OCI-LY7 (cell line): Measurements from ENCODE around the gene LRRC72. TPM values are rescaled to one million over a fixed set of nuclear protein-coding genes. Genes with fewer than 3 reads are reported as not detected.

Experiments used
- BruUV-seq: library from RNA; stranded (reverse); fragments of 400-500 nt; replicated peaks from 2 replicates; lab custom pipeline; 2021; lab: Mats Ljungman, UMichigan
- CTCF ChIA-PET: fragments of 300-600 bp; sonication (Branson Sonifier 250); formaldehyde crosslinking; loops from one replicate; lab custom pipeline; 2022; ENCODE audit warnings: antibody characterized with exemption; ENCODE audit not compliant: unreplicated experiment; lab: Charles Lee
- POLR2A ChIA-PET: fragments of 300-600 bp; sonication (Branson Sonifier 250); formaldehyde crosslinking; loops from one replicate; lab custom pipeline; 2022; ENCODE audit warnings: antibody characterized with exemption; lab: Charles Lee
- DNase-seq: peaks from one replicate; pipeline ENCODE4 v3.0.0-alpha.2; 2015; ENCODE audit warnings: low spot score
- H2AFZ ChIP-seq: fragments of 200-600 bp; sonication (generic), shearing (Covaris generic); 2 replicates; pipeline ENCODE4 v1.6.1; 2014; ENCODE audit warnings: mild to moderate bottlenecking, antibody characterized with exemption, low read length, moderate library complexity
- H3K27ac ChIP-seq: fragments of 200-600 bp; sonication (generic); 2 replicates; pipeline ENCODE4 v1.5.1; 2014; ENCODE audit warnings: mixed run types, low read depth, mild to moderate bottlenecking, moderate library complexity, low read length, inconsistent platforms; ENCODE audit not compliant: poor library complexity, severe bottlenecking
- H3K36me3 ChIP-seq: fragments of 200-600 bp; sonication (generic); 2 replicates; pipeline ENCODE4 v1.6.1; 2014; ENCODE audit warnings: mild to moderate bottlenecking, antibody characterized with exemption, low read length, moderate library complexity, mixed read lengths; ENCODE audit not compliant: insufficient read depth
- H3K4me1 ChIP-seq: fragments of 200-600 bp; sonication (generic); 2 replicates; pipeline ENCODE4 v1.5.1; 2014; ENCODE audit warnings: mild to moderate bottlenecking, low read length; ENCODE audit not compliant: insufficient read depth, poor library complexity, severe bottlenecking
- H3K4me2 ChIP-seq: fragments of 200-600 bp; sonication (generic); 2 replicates; pipeline ENCODE4 v1.6.1; 2014; ENCODE audit warnings: mild to moderate bottlenecking, low read length
- H3K4me3 ChIP-seq: fragments of 200-600 bp; sonication (generic); 2 replicates; pipeline ENCODE4 v1.5.1; 2014; ENCODE audit warnings: mild to moderate bottlenecking, low read depth, low read length; ENCODE audit not compliant: poor library complexity, severe bottlenecking
- H3K79me2 ChIP-seq: fragments of 200-600 bp; sonication (generic); 2 replicates; pipeline ENCODE4 v1.6.1; 2016; ENCODE audit warnings: low read depth, mild to moderate bottlenecking, low read length, moderate library complexity, mixed read lengths; ENCODE audit not compliant: insufficient read depth
- H3K9me2 ChIP-seq: fragments of 200-600 bp; sonication (generic); 2 replicates; pipeline ENCODE4 v1.6.1; 2016; ENCODE audit warnings: mild to moderate bottlenecking, low read length, mixed read lengths; ENCODE audit not compliant: insufficient read depth
- H3K9me3 ChIP-seq: fragments of 200-600 bp; sonication (generic); 2 replicates; pipeline ENCODE4 v1.6.1; 2014; ENCODE audit warnings: mild to moderate bottlenecking, mixed run types, low read length, mixed read lengths
- H4K20me1 ChIP-seq: fragments of 200-600 bp; sonication (generic); 2 replicates; pipeline ENCODE4 v1.6.1; 2014; ENCODE audit warnings: mild to moderate bottlenecking, antibody characterized with exemption, low read length, moderate library complexity, mixed read lengths; ENCODE audit not compliant: insufficient read depth
- EZH2phosphoT487 ChIP-seq: fragments of 200-600 bp; sonication (generic); IDR thresholded peaks from 2 replicates; pipeline ENCODE4 v1.6.1; 2018; ENCODE audit warnings: low read depth, borderline replicate concordance, mild to moderate bottlenecking, mixed run types, antibody characterized with exemption, low read length, moderate library complexity, mixed read lengths
- intact Hi-C: fragments of 100-400 bp; cut with micrococcal nuclease; formaldehyde crosslinking; loops from one replicate; pipeline ENCODE4 v1.10.0; 2022; ENCODE audit not compliant: unreplicated experiment
- total RNA-seq, 2 experiments: library from RNA; depleted of rRNA in 1 of 2; stranded (reverse); fragments of >200 nt in 1 of 2; shearing (Covaris generic) in 1 of 2; gene quantifications; 2 replicates each; pipeline ENCODE4 v1.2.3, GENCODE V29; 2014 to 2022
- TF ChIP-seq, protein P1 (sequence below): fragments of 200-600 bp; sonication (generic); conservative IDR thresholded peaks from 2 replicates; pipeline ENCODE4 v1.5.1; 2014; ENCODE audit warnings: mild to moderate bottlenecking, antibody characterized with exemption, low read length, moderate library complexity, mixed read lengths

Gene LRRC72
- total RNA-seq, 2 experiments from 2014 or later, result not detected

DNA sequence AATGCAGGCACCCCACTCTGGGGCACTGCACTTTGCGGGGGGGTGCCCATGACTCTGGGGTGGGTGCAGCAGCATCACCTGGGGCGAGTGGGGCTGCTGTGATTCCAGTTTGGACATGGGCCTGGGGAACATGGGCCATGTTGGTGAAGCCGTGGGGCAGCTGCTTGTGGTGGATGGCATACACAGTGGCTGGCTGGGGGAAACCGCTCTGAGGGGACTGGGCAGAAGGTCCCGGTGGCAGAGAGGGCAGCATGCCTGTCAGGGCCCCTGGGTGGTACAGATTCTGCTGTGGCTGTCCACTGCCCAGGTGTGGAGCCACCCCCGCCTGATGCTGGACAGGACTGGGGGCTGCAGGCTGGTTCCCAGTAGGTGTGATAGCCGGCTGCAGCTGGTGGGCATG, 57.2 kb downstream of the LRRC72 start:
- no peak overlapping the region for H3K4me3 ChIP-seq
- no peak overlapping the region for H3K4me2 ChIP-seq
- H3K79me2 ChIP-seq, result no peaks in the 10 kb centered on the region
- no peak for DNase-seq
- no peak overlapping the region for H2AFZ ChIP-seq
- H3K9me2 ChIP-seq, result no peaks in the 10 kb centered on the region
- intact Hi-C loops, result no loop called here
- no peak overlapping the region for H3K27ac ChIP-seq
- H4K20me1 ChIP-seq, result no peaks in the 10 kb centered on the region
- no peaks in the 10 kb centered on the region for H3K9me3 ChIP-seq
- no TSS peak for BruUV-seq
- H3K36me3 ChIP-seq, result no peaks in the 10 kb centered on the region
- no peaks in the 10 kb centered on the region for H3K4me1 ChIP-seq
- no peak for TF ChIP-seq EZH2phosphoT487
- TF ChIP-seq, protein P1, sequence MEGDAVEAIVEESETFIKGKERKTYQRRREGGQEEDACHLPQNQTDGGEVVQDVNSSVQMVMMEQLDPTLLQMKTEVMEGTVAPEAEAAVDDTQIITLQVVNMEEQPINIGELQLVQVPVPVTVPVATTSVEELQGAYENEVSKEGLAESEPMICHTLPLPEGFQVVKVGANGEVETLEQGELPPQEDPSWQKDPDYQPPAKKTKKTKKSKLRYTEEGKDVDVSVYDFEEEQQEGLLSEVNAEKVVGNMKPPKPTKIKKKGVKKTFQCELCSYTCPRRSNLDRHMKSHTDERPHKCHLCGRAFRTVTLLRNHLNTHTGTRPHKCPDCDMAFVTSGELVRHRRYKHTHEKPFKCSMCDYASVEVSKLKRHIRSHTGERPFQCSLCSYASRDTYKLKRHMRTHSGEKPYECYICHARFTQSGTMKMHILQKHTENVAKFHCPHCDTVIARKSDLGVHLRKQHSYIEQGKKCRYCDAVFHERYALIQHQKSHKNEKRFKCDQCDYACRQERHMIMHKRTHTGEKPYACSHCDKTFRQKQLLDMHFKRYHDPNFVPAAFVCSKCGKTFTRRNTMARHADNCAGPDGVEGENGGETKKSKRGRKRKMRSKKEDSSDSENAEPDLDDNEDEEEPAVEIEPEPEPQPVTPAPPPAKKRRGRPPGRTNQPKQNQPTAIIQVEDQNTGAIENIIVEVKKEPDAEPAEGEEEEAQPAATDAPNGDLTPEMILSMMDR, result no peak
- ChIA-PET CTCF (no interaction called here), POLR2A (interaction anchor here (0.7 kb wide), 1 partner anchor 20 kb away, joined by 3 read pairs; no protein-coding TSS in a partner anchor)

DNA sequence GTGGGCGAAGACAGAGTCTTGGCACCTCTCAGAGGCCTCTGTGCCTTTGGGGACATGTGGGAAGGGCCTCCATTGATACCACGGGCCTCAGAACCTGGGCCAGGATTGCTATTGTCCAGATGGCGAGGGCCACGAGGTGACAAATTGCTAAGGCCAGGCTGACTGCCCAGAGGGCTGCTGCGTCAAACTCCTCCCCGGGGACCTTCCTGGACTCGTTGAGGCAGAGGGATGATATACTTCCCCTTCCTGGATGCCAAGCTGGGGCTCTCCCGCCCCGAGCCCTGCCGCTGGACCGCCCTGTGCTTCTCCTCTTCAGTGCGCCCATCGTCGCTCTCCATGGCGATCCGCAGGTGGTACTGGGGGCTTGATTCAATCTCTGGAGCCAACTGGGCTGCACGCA, 58.9 kb downstream of the LRRC72 start:
- POLR2A ChIA-PET, result no interaction called here
- no peak for DNase-seq
- no peak overlapping the region for H3K4me2 ChIP-seq
- H3K36me3 ChIP-seq, result no peaks in the 10 kb centered on the region
- H3K9me3 ChIP-seq, result no peaks in the 10 kb centered on the region
- H3K4me3 ChIP-seq, result no peak overlapping the region
- H3K79me2 ChIP-seq, result no peaks in the 10 kb centered on the region
- no peak for TF ChIP-seq EZH2phosphoT487
- TF ChIP-seq, protein P1, result no peak
- no peaks in the 10 kb centered on the region for H3K9me2 ChIP-seq
- no peaks in the 10 kb centered on the region for H3K4me1 ChIP-seq
- CTCF ChIA-PET, result no interaction called here
- no peak overlapping the region for H2AFZ ChIP-seq
- no peak overlapping the region for H3K27ac ChIP-seq
- no peaks in the 10 kb centered on the region for H4K20me1 ChIP-seq
- BruUV-seq, result no TSS peak
- intact Hi-C loops, result no loop called here

DNA sequence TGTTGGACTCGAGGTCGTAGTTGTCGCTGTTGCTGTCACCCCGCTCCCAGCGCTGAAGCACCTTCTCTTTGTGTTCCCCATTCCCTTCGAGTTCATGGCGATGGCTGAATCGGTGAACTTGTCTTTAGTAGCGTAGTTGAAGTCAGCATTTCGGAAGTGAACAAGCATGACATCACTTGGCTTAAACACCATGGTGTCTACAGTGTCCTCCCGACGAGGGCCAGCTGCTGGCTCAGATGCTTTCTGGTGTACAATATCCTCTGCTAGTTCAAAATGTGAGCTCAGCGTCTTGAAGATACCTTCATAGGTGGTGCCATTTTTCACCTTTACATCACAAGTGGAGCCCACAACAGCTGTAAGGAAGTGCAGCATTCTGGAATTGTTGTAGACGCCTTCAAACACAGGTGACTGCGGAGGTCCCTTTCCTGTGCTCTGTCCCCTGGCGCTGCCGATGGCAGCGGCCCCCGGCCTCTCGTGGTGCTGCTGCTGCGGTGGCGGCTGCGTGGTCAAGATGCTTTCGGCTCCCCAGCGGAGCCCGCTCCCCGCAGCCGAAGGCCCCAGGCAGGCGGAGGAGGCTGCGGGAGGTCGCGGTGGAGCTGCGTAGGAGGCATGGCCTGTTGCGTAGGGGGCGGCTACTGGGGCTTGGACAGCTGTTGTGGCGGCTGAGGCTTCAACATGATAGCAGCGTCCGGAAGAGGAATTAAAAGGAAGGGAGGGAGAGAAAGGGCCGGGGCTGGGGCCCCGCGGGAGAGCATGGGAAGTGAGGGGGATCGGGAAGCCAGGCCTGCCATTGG, 59.7 kb downstream of the LRRC72 start:
- no peaks in the 10 kb centered on the region for H3K9me3 ChIP-seq
- no peaks in the 10 kb centered on the region for H3K4me1 ChIP-seq
- no peak overlapping the region for H3K4me3 ChIP-seq
- POLR2A ChIA-PET, result no interaction called here
- no peaks in the 10 kb centered on the region for H4K20me1 ChIP-seq
- CTCF ChIA-PET, result no interaction called here
- intact Hi-C loops, result no loop called here
- TF ChIP-seq EZH2phosphoT487, result no peak
- TF ChIP-seq, protein P1, result no peak
- DNase-seq, result no peak
- H2AFZ ChIP-seq, result no peak overlapping the region
- H3K4me2 ChIP-seq, result no peak overlapping the region
- no peaks in the 10 kb centered on the region for H3K79me2 ChIP-seq
- H3K27ac ChIP-seq, result no peak overlapping the region
- no TSS peak for BruUV-seq
- no peaks in the 10 kb centered on the region for H3K36me3 ChIP-seq
- H3K9me2 ChIP-seq, result no peaks in the 10 kb centered on the region
